ENCODE measurements around the gene DDX46. TPM values are rescaled to one million over a fixed set of nuclear protein-coding genes. Genes with fewer than 3 reads are reported as not detected.

DDX46 gene
- total RNA-seq, 1 experiment from 2014 or later: 99.3 TPM

DNA sequence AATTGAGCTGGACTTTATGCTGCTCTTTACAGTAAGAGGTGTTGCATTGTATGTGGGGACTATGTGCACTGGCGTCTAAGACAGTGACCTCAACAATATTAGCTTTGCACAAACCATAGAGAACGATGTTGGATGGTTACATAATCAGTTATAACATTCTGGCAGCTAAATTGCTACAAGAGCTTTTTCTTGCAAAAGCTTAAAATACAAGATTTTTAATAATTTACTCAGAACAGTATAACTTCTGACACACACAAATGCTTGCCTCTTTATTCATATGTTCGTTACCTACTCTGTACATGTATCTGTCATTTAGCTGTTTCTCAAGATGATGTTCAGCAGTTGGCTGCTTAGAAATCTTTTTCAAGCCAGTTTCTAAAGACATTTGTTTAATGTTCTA, 98.8 kb downstream of the DDX46 start:
- Histone ChIP-seq H2AFZ (ENCODE audit: low read depth, low read length, poor library complexity, severe bottlenecking) (no peak overlapping the region), H3K27ac (ENCODE audit: low read depth, low read length) (no peak overlapping the region), H3K79me2 (ENCODE audit: insufficient read depth, low read length) (peaks cover 47% of the 10 kb centered on the region), H3K9ac (ENCODE audit: low read length) (no peak overlapping the region), H3K36me3 (ENCODE audit: control insufficient read depth in 1 of 2, insufficient read depth in 2 of 2, low read length in 2 of 2) (peaks cover 36 to 41% of the 10 kb centered on the region in 2 experiments; a peak in 3 of 4 replicates), H3K4me2 (ENCODE audit: low read length) (no peak overlapping the region), H3K27me3 (ENCODE audit: insufficient read depth, low read length) (no peaks in the 10 kb centered on the region), H3K4me1 (ENCODE audit: control insufficient read depth in 1 of 2, insufficient read depth in 2 of 2, low read length in 2 of 2) (no peaks in the 10 kb centered on the region), H3K4me3 (replicated peaks in 1 of 2; ENCODE audit: low read depth in 1 of 2, low read length in 2 of 2) (no peak overlapping the region), H3K9me3 (ENCODE audit: control insufficient read depth in 1 of 2, insufficient read depth in 1 of 2, low read depth in 1 of 2, low read length in 2 of 2) (no peaks in the 10 kb centered on the region), H4K20me1 (ENCODE audit: insufficient read depth) (peaks cover 15% of the 10 kb centered on the region), H3K9me2 (ENCODE audit: insufficient read depth) (no peaks in the 10 kb centered on the region; the same call in 1 of the 2 replicates)
- CTCF ChIA-PET: no interaction called here
- RAD21 ChIA-PET (ENCODE audit: low non-redundant PET in 1 of 2, low total read pairs in 2 of 2, uncharacterized antibody in 2 of 2, unreplicated experiment in 2 of 2): no interaction called here
- ATAC-seq (no peak), DNase-seq (ENCODE audit: low read depth, low spot score) (no peak)
- intact Hi-C loops (cut with micrococcal nuclease): no loop called here
- no TSS peak for BruUV-seq (replicated peaks)
- POLR2A ChIA-PET: no interaction called here
- TF ChIP-seq RAD21 (IDR thresholded peaks at IDR 0.05; ENCODE audit: low read depth) (no peak), SP1 (IDR thresholded peaks at IDR 0.05; ENCODE audit: low read depth) (no peak), JUND (IDR thresholded peaks at IDR 0.05) (no peak)
- TF ChIP-seq, protein P1, sequence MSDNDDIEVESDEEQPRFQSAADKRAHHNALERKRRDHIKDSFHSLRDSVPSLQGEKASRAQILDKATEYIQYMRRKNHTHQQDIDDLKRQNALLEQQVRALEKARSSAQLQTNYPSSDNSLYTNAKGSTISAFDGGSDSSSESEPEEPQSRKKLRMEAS (IDR thresholded peaks at IDR 0.05): no peak
- TF ChIP-seq, protein P2, sequence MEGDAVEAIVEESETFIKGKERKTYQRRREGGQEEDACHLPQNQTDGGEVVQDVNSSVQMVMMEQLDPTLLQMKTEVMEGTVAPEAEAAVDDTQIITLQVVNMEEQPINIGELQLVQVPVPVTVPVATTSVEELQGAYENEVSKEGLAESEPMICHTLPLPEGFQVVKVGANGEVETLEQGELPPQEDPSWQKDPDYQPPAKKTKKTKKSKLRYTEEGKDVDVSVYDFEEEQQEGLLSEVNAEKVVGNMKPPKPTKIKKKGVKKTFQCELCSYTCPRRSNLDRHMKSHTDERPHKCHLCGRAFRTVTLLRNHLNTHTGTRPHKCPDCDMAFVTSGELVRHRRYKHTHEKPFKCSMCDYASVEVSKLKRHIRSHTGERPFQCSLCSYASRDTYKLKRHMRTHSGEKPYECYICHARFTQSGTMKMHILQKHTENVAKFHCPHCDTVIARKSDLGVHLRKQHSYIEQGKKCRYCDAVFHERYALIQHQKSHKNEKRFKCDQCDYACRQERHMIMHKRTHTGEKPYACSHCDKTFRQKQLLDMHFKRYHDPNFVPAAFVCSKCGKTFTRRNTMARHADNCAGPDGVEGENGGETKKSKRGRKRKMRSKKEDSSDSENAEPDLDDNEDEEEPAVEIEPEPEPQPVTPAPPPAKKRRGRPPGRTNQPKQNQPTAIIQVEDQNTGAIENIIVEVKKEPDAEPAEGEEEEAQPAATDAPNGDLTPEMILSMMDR (IDR thresholded peaks at IDR 0.05 in 2 of 3, conservative IDR thresholded peaks at IDR 0.05 in 1 of 3; ENCODE audit: borderline replicate concordance in 1 of 3, insufficient read depth in 1 of 3, low read depth in 2 of 3, low read length in 2 of 3): no peak

DNA sequence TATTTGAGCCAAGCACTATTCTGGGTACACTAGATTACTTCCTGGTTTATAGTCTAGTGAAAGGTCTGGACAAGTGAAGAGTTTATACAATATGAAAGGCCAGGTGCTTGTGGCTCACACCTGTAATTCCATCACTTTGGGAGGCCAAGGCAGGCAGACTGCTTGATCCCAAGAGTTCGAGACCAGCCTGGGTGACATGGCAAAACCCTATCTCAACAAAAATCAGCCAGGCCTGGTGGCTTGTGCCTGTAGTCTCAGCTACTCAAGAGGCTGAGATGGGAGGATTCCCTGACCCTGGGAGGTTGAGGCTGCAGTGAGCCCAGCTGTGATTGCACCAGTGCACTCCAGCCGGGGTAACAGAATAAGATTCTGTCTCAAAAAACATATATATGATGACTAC, 106.1 kb downstream of the DDX46 start:
- POLR2A ChIA-PET: no interaction called here
- CTCF ChIA-PET: no interaction called here

More for the DNA sequence above, 106.1 kb downstream of the DDX46 start:
- no peaks in the 10 kb centered on the region for H3K27me3 ChIP-seq (ENCODE audit: insufficient read depth, low read length)
- DNase-seq (ENCODE audit: low read depth, low spot score) (no peak), ATAC-seq (no peak)
- RAD21 ChIA-PET (ENCODE audit: low non-redundant PET in 1 of 2, low total read pairs in 2 of 2, uncharacterized antibody in 2 of 2, unreplicated experiment in 2 of 2): no interaction called here
- H3K36me3 ChIP-seq (ENCODE audit: control insufficient read depth in 1 of 2, insufficient read depth in 2 of 2, low read length in 2 of 2): peaks cover 3 to 6% of the 10 kb centered on the region in 2 experiments; a peak in 2 of 4 replicates
- no peak for TF ChIP-seq EZH2phosphoT487 (IDR thresholded peaks at IDR 0.05; ENCODE audit: borderline replicate concordance)
- TF ChIP-seq EZH2 (IDR thresholded peaks at IDR 0.05): no peak
- TF ChIP-seq JUND (IDR thresholded peaks at IDR 0.05): no peak
- TF ChIP-seq ATF3 (IDR thresholded peaks at IDR 0.05): no peak
- no peak for TF ChIP-seq RAD21 (IDR thresholded peaks at IDR 0.05; ENCODE audit: low read depth)
- TF ChIP-seq, protein P3, sequence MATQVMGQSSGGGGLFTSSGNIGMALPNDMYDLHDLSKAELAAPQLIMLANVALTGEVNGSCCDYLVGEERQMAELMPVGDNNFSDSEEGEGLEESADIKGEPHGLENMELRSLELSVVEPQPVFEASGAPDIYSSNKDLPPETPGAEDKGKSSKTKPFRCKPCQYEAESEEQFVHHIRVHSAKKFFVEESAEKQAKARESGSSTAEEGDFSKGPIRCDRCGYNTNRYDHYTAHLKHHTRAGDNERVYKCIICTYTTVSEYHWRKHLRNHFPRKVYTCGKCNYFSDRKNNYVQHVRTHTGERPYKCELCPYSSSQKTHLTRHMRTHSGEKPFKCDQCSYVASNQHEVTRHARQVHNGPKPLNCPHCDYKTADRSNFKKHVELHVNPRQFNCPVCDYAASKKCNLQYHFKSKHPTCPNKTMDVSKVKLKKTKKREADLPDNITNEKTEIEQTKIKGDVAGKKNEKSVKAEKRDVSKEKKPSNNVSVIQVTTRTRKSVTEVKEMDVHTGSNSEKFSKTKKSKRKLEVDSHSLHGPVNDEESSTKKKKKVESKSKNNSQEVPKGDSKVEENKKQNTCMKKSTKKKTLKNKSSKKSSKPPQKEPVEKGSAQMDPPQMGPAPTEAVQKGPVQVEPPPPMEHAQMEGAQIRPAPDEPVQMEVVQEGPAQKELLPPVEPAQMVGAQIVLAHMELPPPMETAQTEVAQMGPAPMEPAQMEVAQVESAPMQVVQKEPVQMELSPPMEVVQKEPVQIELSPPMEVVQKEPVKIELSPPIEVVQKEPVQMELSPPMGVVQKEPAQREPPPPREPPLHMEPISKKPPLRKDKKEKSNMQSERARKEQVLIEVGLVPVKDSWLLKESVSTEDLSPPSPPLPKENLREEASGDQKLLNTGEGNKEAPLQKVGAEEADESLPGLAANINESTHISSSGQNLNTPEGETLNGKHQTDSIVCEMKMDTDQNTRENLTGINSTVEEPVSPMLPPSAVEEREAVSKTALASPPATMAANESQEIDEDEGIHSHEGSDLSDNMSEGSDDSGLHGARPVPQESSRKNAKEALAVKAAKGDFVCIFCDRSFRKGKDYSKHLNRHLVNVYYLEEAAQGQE (IDR thresholded peaks at IDR 0.05; ENCODE audit: low read depth): no peak
- TF ChIP-seq, protein P1 (IDR thresholded peaks at IDR 0.05): no peak
- no peak for TF ChIP-seq CEBPB (IDR thresholded peaks at IDR 0.05; ENCODE audit: low read depth)
- no peak for TF ChIP-seq SP1 (IDR thresholded peaks at IDR 0.05; ENCODE audit: low read depth)
- TF ChIP-seq ZBTB33 (IDR thresholded peaks at IDR 0.05; ENCODE audit: extremely low read depth, insufficient replicate concordance, low read length): no peak
- TF ChIP-seq POLR2A (IDR thresholded peaks at IDR 0.05; ENCODE audit: borderline replicate concordance, extremely low read depth, insufficient read depth, insufficient read length): no peak
- H2AFZ ChIP-seq (ENCODE audit: low read depth, low read length, poor library complexity, severe bottlenecking): no peak overlapping the region
- no peak overlapping the region for H3K4me2 ChIP-seq (ENCODE audit: low read length)
- H3K9me3 ChIP-seq (ENCODE audit: control insufficient read depth in 1 of 2, insufficient read depth in 1 of 2, low read depth in 1 of 2, low read length in 2 of 2): no peaks in the 10 kb centered on the region
- H3K9me2 ChIP-seq (ENCODE audit: insufficient read depth): no peaks in the 10 kb centered on the region
- no peak overlapping the region for H3K4me3 ChIP-seq (replicated peaks in 1 of 2; ENCODE audit: low read depth in 1 of 2, low read length in 2 of 2)
- BruUV-seq (replicated peaks): no TSS peak
- H4K20me1 ChIP-seq (ENCODE audit: insufficient read depth): no peaks in the 10 kb centered on the region
- H3K9ac ChIP-seq (ENCODE audit: low read length): no peak overlapping the region
- no peaks in the 10 kb centered on the region for H3K4me1 ChIP-seq (ENCODE audit: control insufficient read depth in 1 of 2, insufficient read depth in 2 of 2, low read length in 2 of 2)
- no peaks in the 10 kb centered on the region for H3K79me2 ChIP-seq (ENCODE audit: insufficient read depth, low read length)
- no peak overlapping the region for H3K27ac ChIP-seq (ENCODE audit: low read depth, low read length)
- intact Hi-C loops (cut with micrococcal nuclease): no loop called here

Measured in HCT116 (cell line).